ENCODE data around the gene EFCAB11.

DNA sequence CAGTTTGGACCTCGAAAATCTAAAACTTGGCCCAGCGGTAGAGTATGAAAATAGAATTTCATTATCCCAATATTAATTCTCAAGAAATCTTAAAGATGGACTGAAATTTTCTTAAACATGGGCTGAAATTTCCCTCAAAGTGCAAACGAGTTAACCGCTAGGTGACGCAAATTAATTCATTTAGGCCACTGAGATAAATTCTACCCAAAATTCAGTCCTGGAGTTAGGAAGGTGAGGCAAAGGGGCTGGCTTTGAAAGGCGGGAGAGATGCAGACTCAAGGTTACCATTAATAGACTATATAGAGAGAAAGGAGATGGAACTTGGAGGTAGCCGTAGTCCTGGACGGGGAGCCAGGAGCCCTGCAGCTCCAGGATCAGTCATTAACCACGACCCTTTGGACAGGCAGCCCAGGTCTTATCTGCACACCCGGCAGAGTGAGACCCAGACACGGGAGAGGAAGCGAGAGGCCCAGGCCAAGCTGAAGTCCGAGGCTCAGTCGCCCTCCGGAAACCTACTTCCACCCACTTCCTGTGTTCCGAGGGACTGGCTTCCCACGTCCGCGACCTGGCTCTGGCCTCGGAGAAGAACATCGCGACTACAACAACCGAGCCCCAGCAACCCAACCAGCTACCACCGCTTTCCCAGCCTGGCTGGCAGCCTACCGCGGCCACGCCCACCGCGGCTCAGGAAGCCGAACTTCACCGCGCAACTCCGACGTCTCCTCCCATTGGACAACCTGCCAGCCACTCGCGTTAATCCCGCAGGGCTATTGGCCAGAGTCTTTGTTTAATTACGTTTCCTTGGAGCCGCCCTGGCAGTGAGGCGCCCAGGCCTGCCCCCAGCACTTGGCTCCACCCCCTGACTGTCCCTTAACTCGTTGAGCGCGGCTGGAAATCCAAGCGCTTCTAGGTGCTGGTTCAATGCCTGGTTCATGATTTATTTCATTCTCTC, at the start of gene EFCAB11:
- TF ChIP-seq CTCF (IDR thresholded peaks at IDR 0.05; ENCODE audit: extremely low read depth in 1 of 2, insufficient read depth in 1 of 2, low read depth in 1 of 2, low read length in 2 of 2) (peak; percentile 20 to 23), FOS (IDR thresholded peaks at IDR 0.05; ENCODE audit: borderline replicate concordance, insufficient read depth, low read length) (no peak), JUN (IDR thresholded peaks at IDR 0.05; ENCODE audit: borderline replicate concordance, insufficient read depth, insufficient read length, low read depth) (no peak), EZH2 (IDR thresholded peaks at IDR 0.05; ENCODE audit: borderline replicate concordance, low read depth, low read length, severe bottlenecking) (no peak), POLR2A (IDR thresholded peaks at IDR 0.05; ENCODE audit: low read depth, low read length) (peak; percentile 87), POLR2AphosphoS5 (IDR thresholded peaks at IDR 0.05; ENCODE audit: insufficient read depth, low read depth, low read length) (peak; percentile 89), MAX (IDR thresholded peaks at IDR 0.05; ENCODE audit: insufficient read depth, insufficient read length) (no peak)

All from endothelial cell of umbilical vein (primary cell).